ENCODE data around the gene LHFPL5.

Gene LHFPL5

GRCh38 chr6:35850208-35850607 lies 45.1 kb downstream of the LHFPL5 start:
- DNase-seq (ENCODE audit: extremely low read depth in 1 of 2, low read depth in 1 of 2): no peak

- DNase-seq (ENCODE audit: extremely low read depth in 1 of 2, low read depth in 1 of 2): no peak
Observed at GRCh38 chr6:35852994-35853393, 47.8 kb downstream of the LHFPL5 start.

- no peak for DNase-seq (ENCODE audit: extremely low read depth in 1 of 2, low read depth in 1 of 2)
Observed at GRCh38 chr6:35856250-35856649, 51.1 kb downstream of the LHFPL5 start.

GRCh38 chr6:35857853-35858252 lies 52.7 kb downstream of the LHFPL5 start:
- no peak for DNase-seq (ENCODE audit: extremely low read depth in 1 of 2, low read depth in 1 of 2)

GRCh38 chr6:35859367-35859766 lies 54.2 kb downstream of the LHFPL5 start:
- DNase-seq (ENCODE audit: extremely low read depth in 1 of 2, low read depth in 1 of 2): no peak
